UCSD-AML1 (cell line): ENCODE data around the gene TEAD2.
"Not testable (repeated sequence)": the region's sequence is repeated elsewhere in the genome, so short reads cannot be mapped to it uniquely, and the experiment has no call there.

Experiments used
- DNase-seq: peaks from one replicate; lab custom pipeline; 2025; ENCODE audit not compliant: unreplicated experiment; lab: John Stamatoyannopoulos, UW

TEAD2 gene

DNA sequence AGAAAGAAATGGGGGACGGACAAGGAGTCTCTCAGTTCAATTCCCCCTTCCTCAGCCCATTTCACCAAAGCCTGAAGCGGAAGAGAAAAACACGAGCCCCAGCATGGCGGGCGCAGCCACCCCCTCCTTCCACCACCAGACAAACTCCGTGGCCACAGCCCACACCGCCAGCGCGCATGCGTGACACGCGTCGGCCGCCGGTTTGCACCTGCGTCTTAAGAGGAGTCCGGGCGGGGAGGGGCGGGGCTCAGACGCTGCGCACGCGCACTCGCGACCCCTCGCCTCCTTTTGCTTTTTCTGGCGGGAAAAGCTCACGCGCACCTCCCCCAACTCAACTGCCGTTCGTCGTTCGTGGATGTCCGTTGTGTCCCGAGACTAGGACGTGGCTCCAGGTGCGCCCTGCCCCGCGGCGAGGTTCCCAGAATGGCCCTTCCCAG, 25.7 kb upstream of the TEAD2 start, which contains the start of gene KASH5:
Gene KASH5 (plus strand): TSS at position 314 of the 437 bp plus-strand sequence. CDS start 2,635 bp downstream, outside the sequence.
- DNase-seq: no peak

DNA sequence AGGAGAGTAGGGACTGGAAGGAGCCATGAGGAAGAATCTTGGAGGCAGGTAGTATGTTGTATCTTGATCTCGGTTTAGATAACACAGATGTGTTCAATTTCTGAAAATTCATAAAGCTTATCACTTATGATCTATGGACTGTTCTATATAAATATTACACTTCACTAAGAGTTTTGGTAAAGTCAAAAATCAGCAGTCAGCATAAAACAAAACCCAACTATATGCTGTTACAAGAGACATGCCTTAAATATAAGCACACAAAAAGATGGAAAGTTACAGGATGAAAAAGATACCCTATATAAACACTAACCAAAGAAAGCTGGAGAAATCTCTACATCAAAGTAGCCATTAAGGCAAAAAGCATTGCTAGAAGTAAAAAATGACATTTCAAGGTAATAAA, 21.4 kb upstream of the TEAD2 start:
- DNase-seq: no peak

DNA sequence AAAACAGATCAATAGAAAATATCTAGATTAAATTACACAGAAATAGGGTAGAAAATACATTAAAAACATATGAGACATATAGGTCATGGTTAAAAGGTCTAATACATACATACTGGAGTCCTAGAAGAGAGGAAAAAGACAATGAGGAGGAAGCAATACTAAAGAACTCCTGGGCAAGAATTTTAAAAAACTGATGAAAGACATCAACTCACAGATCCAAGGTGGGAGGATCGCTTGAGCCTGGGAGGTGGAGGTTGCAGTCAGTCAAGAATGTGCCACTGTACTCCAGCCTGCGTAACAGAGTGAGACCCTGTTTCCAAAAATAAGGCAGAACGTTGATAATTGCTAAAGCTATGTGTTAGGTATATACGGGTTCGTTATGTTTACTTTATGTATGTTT, 20.4 kb upstream of the TEAD2 start:
- no peak for DNase-seq

DNA sequence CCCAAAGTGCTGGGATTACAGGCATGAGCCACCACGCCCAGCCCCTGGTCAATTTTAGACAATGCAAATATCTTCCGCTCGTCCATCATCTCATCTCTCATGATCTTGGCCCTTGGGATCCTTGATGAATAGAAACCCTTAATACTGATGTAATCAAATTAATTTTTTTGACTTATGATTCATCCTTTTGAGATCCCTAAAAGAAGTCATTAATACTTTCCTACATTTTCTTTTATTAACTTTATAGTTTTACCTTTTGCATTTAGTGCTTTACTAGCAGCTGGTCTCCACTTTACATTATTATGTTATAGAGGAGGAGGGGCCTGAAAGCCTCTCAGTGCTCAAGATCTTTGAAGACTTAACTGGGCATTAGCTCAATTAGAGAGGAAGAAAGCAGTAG, 18.2 kb upstream of the TEAD2 start:
- DNase-seq: no peak

DNA sequence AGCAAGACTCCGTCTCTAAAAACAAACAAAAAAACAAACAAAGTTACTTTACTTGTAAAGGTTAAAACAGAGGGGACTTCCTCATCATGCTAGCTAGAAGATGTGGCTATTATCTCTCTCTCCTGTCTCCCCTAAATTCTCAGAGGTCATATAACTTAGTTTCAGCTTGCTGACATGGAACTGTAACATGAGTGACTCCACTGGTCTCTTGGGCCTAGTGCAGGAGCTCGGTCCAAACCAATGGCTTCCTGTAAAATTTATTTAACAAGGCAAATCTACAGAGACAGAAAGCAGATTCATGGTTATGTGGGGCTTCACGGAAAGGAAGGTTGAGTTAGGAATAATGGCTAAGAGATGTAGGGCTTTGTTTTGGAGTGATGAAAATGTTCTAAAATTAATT, 16.3 kb upstream of the TEAD2 start:
- DNase-seq: no peak

DNA sequence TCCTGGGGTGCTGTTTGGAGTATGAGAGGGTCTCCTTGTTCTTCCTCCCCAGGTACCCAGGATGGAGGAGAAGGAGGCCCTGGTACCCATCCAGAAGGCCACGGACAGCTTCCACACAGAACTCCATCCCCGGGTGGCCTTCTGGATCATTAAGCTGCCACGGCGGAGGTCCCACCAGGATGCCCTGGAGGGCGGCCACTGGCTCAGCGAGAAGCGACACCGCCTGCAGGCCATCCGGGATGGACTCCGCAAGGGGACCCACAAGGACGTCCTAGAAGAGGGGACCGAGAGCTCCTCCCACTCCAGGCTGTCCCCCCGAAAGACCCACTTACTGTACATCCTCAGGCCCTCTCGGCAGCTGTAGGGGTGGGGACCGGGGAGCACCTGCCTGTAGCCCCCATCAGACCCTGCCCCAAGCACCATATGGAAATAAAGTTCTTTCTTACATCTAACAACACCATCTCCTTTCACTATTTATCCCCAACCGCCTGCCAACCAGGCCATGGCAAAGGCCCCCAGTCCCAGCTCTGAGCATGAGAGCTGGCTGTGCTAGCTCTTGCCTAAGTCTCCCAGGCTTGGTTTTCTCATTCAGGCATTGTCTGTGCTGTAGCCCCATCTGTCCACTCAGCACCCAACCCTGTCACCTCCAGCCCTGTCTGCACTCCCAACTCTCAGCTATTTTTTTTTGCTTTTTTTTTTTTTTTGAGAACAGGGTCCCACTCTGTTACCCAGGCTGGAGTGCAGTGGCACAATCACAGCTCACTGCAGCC, 12.6 kb upstream of the TEAD2 start:
- DNase-seq: no peak

DNA sequence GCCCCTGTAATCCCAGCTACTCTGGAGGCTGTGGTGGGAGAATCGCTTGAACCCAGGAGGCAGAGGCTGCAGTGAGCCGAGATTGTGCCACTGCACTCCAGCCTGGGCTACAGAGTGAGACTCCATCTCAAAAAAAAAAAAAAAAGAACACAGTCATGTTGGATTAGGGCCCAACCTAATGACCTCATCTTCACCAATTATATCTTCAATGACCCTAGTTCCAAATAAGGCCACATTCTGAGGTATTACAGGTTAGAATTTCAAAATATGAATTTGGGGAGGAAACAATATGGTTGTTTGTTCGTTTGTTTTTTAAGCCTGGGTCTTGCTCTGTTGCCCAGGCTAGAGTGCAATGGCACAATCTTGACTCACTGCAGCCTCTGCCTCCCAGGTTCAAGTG, 11.0 kb upstream of the TEAD2 start:
- DNase-seq: not testable (repeated sequence)

DNA sequence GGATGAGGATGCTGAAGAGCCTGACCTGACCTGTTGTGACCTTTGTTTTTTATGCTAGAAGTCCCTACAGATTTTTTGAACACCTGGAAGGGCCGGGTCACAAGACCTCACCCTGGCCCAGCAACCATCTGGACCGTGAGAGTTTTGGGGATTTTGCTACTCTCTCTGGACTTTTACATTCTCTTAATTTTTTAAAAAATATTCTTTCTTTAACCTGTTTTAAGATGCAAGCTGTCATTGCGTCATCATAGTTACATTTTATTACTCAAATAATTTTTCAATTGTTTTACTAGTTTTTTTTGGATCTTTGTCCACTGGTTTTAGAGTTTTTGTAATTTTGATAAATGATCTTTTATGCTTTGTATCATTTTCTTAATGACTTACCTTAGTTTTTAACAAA, 9.0 kb upstream of the TEAD2 start:
- DNase-seq: no peak

DNA sequence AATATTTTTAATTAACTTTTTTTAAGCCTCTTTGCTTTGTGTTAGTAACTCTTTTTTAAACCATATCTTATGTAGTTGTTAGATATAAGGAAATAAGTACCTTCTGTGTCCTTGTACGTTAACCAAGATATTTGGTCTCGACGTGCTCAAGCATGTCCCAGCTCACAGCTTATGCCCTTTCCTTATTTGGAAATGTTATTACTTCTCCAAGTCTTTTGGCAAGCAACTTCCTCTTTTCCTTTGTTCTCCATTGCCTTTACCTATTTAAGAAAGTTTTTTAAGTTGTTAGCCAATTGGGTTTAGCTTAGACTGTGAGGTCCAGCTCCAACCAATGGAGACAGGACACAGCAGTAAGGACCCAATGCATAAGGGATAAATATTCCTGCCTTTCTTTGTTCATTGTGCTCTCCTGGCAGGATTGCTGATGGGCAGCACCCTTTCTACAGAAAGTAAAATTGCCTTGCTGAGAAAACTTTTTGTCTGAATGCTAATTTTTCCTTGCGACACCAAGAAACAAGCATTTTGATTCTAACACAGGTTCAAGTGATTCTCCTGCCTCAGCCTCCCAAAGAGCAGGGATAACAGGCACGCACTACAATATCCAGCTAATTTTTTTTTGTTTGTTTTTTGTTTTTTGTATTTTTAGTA, 6.6 kb upstream of the TEAD2 start:
- DNase-seq: no peak

DNA sequence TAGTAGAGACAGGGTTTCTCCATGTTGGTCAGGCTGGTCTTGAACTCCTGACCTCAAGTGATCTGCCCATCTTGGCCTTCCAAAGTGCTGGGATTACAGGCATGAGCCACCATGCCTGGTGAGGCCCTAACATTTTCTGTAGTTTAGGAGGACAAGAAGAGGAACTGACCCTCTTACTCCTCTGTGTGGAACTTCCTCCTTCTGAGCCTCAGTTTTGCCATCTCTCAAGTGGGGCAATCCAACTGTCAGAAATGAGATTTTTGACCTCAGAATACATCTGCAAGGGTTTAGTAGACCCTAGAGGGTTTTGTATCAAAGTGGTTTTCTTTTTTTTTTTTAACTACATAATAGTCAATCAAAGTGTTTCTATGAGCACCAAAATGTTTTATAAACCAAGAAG, 3.9 kb upstream of the TEAD2 start:
- DNase-seq: no peak

DNA sequence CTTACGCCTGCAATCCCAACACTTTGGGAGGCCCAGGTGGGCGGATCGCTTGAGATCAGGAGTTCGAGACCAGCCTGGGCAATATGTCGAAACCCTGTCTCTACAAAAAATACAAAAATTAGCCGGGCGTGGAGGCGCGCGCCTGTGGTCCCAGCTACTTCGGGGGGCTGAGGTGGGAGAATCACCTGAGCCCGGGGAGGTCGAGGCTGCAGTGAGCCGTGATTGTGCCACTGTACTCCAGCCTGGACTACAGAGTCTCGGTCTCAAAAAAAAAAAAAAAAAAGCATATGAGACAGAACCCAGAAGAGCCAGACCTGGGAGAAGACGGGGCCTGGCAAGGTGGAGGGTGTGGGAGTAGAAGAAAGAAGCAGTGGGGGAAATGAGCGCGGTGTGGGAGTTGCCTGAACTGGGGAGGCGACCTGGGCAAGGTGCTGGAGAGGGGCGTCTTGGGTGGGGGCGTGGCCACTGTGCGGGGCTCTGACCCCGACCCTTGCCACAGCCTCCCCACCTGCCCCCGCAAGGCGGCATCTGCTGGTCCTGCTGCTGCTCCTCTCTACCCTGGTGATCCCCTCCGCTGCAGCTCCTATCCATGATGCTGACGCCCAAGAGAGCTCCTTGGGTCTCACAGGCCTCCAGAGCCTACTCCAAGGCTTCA, 2.0 kb upstream of the TEAD2 start:
- no peak for DNase-seq

DNA sequence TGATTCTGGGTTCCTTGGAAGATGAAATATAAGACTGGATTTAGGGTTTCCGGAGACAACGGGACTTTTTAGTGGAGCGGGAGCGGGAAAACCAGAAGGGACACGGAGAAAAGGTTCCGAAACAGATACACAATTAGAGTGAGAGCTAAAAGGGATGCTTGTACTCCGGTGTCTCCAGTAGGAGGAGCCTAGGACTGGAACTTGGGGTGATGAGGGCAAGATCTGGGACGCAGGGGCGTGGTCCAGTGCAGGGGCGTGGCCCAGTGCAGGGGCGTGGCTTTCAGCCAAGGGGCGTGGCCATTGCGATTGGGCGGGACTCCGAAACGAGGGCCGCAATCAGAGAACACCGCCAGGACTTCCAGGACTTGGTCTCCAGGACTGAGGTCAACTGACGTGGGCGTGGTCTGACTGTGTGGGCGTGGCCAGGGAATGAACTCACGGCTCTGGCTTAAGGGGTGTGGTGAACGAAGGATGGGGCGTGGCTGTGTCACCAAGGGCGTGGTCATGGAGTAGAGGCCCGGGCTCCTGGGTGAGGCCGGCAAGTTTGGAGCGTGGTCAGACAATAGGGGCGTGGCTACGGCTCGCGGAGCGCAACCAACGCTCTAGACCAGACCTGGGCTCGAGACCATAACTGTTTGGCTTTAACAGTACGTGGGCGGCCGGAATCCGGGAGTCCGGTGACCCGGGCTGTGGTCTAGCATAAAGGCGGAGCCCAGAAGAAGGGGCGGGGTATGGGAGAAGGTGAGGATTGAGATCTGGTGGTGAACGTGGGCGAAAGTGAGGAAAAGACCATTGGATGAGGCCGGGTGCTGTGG, 1.3 kb upstream of the TEAD2 start, which contains the start of gene DKKL1:
Gene DKKL1 (plus strand): TSS at position 610 of the 815 bp plus-strand sequence. CDS start 122 bp downstream, at position 732.
- DNase-seq: no peak

DNA sequence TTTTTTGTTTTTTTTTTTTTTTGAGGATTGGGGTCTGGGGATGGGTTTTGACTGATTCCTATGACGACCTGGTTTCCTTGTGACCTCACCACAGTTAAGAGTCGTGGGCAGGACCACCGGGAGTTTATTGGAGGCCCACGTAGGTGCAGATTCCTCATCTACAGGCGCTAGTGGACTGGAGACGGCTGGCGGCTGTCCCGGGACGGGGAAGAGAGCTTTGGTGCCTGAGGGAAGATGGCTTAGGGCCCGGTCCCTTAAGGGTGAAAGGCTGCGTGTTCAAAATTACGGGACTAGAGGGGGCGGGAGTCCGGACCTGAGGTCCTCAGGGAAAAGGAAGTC, 682 bp upstream of the TEAD2 start:
- no peak for DNase-seq

DNA sequence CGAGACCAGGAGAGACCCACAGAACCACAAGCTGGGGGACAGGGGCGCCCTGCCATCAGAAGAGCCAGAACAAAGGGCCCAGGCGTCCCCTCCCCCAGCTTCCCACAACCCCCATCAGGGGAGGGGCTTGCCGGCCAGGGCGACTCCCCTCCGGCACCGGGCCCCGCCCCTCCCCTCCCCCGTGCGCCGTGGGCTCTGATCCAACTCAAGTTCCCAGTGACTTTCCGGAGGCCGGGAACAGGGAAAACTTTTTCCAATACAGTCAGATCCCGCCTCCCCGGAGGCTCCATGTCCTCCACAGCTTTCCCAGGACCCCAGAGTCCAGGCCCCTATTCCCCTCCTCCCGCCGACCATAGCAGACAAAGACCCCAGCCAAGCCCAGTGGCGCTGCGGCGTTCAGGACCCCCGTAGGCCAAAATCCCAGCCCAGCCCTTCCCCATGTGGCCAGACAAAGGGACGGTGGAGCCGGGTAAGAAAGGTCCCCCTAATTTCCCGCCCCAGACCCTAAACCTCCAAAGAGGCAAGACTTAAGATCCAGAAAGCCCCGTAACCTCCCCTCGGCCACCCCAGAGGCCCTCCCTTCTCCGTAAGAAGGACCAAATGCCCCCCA, 673 bp downstream of the TEAD2 start:
- DNase-seq: no peak

DNA sequence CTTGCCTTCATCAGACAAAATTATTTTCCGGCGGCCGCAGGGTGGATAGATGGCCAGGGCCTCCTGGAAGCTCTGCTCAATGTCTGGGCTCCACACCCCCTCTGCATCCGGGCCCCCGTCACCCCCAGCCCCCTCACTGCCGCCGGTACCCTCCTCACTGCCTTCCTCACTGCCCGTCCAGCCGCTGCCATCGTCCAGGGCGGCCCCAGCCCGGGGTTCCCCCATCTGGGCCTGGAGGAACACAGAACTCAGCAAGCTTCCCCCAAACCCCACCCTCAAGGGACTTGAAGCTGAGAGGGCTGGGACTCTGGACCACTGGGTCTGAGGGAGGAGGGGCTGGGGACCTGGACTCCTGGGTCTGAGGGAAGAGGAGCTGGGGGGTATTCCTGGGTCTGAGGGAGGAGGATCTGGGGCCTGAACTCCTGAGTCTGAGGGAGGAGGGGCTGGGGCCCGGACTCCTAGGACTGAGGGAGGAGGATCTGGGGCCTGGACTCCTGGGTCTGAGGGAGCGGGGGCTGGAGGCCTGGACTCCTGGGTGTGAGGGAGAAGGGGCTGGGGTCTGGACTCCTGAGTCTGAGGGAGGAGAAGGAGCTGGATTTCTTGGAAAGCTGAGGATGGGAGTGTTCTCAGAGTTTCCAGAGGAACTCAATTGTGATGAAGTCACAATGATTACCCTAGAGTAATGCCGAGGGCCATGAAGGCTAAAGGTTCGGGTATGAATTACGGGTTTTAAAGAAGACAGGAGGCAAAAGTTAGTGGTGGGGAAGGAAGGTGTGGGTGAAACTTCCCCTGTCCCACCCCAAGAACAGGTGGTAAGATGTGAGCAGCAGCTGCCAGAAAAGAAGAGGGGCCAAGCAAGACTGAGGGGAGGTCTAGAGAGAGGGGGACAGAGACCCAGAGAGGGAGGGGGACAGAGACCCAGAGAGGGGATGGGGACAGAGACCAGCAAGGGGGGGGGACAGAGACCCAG, 2.1 kb downstream of the TEAD2 start:
- DNase-seq: no peak

DNA sequence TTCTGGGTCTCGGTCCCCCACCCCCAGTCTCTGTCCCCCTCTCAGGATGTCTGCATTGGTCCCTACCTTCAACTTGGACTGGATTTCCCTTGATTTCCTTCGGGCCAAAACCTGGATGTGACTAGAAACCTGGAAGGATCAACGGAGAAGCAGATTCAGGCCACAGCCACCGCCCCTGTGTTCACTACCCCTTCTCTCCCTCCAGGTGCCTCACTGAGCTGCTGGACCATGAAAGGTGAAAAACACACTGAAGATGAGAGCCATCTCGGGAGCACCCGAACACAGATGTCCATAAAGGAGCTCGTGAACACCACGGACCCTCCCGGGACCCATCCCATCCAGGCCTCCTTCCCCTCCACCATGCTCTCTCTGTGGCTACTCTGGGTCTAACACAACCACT, 5.0 kb downstream of the TEAD2 start:
- DNase-seq: no peak

DNA sequence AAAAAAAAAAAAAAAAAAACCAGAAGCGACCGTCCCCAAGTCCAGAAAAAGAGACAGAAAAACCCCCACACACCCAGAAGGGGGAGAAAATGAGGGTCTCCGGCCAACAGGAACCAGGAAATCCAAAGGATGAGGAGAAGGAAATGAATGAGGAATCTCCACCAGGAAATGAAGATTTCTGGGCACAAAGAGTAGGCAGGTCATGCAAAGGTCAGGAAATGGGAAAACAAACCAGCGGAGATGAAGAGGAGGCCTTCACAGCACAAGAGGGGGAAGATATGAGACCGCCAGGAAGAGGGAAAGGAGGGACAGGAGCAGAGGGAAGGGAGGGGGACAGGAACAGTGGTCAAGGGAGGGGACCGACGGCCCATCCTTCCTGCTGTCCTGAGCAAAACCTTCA, 5.8 kb downstream of the TEAD2 start:
- no peak for DNase-seq

DNA sequence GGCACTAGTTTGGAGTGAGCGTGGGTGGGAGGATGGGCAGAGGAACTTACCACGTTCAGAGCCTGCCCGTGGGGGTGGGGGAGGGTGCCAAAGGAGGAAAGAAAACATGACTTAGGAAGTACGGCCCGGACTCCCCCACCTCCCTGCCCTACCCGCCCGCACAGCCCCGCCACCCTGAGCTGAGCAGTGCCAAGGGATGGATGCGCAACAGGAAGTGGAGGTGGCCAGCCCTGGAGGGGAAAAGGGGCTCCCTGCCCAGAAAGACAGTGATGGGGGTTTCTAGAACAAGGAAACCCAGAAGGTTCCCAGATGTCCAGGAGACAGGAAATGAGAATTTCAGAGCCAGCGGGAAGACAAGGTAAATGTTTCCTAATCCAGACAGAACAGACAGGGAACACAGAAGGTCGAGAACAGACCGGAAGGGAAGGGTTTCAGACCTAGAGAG, 6.3 kb downstream of the TEAD2 start:
- DNase-seq: peak; percentile 77

DNA sequence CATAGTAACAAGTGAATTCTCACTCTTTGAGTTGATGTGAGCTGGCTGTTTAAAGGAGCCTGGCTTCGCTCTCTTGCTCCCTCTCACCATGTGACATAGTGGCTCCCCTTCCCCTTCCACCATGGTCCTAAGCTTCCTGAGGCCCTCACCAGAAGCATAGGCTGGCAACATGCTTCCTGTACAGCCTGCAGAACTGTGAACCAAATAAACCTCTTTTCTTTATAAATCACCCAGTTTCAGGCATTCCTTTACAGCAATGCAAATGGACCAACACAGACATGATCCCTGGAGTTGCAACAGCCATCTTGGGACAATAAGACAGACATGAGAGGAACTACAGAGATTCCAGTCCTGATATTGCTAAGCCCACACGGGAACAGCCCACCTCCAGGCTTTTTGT, 12.6 kb downstream of the TEAD2 start:
- no peak for DNase-seq
